ENCODE data around the gene CDC42BPB.

The CDC42BPB gene

DNA sequence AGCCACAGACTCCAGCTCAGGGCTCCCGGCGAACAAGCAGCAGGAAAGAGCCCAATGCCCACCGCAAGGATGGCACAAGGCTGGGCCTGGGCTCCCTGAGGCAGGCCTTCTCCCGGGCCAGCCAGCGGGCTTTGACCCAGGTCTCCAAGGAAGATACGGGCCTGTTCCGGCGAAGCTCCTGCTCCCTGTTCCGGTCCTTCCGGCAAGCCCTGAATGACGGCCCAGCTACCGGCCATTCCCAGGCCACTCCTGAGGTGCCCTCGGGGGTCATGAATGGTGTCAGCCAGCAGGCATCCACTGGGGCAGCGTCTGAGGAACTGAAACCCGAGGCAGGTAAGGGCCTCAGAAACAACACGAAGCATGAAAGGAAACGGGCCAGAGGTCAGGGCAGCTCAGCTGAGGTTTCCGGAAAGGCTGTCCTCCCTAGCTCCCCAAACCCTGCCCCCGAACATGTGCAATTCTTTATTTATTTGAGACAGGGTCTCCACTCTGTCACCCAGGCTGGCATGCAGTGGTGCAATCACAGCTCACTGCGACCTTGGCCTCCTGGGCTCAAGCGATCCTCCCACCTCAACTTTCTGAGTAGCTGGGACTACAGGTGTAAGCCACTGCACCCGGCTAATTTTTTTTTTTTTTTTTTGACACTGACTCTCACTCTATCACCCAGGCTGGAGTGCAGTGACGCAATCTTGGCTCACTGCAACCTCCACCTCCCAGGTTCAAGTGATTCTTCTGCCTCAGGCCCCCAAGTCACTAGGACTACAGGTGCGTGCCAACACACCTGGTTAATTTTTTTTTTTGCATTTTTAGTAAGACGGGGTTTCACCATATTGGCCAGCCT is 43.2 kb upstream of the CDC42BPB start:
- Histone ChIP-seq H3K9ac (no peak overlapping the region), H2AFZ (no peak overlapping the region), H3K27ac (no peak overlapping the region), H3K9me3 (ENCODE audit: control insufficient read depth, low read length) (no peaks in the 10 kb centered on the region), H3K4me1 (peaks cover 12% of the 10 kb centered on the region), H3K27me3 (ENCODE audit: control insufficient read depth, insufficient read depth, low read length) (peaks cover 3% of the 10 kb centered on the region), H3K4me3 (ENCODE audit: low read depth, low read length) (no peak overlapping the region), H3K79me2 (no peaks in the 10 kb centered on the region), H3K4me2 (ENCODE audit: low read length) (no peak overlapping the region), H3K36me3 (ENCODE audit: control insufficient read depth, insufficient read depth, low read length) (no peaks in the 10 kb centered on the region)
- TF ChIP-seq, protein P1, sequence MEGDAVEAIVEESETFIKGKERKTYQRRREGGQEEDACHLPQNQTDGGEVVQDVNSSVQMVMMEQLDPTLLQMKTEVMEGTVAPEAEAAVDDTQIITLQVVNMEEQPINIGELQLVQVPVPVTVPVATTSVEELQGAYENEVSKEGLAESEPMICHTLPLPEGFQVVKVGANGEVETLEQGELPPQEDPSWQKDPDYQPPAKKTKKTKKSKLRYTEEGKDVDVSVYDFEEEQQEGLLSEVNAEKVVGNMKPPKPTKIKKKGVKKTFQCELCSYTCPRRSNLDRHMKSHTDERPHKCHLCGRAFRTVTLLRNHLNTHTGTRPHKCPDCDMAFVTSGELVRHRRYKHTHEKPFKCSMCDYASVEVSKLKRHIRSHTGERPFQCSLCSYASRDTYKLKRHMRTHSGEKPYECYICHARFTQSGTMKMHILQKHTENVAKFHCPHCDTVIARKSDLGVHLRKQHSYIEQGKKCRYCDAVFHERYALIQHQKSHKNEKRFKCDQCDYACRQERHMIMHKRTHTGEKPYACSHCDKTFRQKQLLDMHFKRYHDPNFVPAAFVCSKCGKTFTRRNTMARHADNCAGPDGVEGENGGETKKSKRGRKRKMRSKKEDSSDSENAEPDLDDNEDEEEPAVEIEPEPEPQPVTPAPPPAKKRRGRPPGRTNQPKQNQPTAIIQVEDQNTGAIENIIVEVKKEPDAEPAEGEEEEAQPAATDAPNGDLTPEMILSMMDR (IDR thresholded peaks at IDR 0.05): no peak

DNA sequence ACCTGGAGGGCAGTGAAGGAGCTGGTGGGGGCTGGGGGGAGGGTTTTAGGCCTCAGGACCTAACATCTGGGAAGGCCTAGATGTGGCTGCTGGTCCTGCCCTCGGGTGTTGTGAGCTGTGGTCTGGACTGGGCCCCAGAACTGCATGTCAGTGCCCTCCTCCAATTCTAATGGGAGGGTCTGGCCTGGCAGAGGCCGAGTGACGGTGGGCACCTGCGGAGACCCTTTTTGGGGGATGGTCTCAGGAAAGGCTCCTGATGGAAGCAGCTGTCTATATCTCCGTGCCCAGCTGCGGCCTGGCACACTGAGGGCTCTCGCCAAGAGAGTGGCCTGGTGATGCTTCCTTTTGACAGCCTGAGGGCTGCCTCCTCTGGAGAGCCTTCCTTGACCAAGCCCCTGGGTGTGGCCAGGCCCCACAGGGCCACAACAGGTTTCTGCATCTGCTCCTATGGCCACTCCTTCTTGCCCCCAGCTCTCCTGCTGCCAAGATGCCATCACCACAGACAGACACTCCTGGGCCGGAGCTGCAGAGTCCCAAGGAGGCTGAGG is 42.5 kb upstream of the CDC42BPB start:
- H3K27ac ChIP-seq: no peak overlapping the region
- no peak overlapping the region for H3K4me2 ChIP-seq (ENCODE audit: low read length)
- no peak overlapping the region for H3K4me3 ChIP-seq (ENCODE audit: low read depth, low read length)
- no peak overlapping the region for H3K9ac ChIP-seq
- TF ChIP-seq, protein P1 (IDR thresholded peaks at IDR 0.05): no peak
- H3K27me3 ChIP-seq (ENCODE audit: control insufficient read depth, insufficient read depth, low read length): peaks cover under 1% of the 10 kb centered on the region
- H3K9me3 ChIP-seq (ENCODE audit: control insufficient read depth, low read length): no peaks in the 10 kb centered on the region
- H3K36me3 ChIP-seq (ENCODE audit: control insufficient read depth, insufficient read depth, low read length): no peaks in the 10 kb centered on the region
- H2AFZ ChIP-seq: no peak overlapping the region
- H3K79me2 ChIP-seq: no peaks in the 10 kb centered on the region
- H3K4me1 ChIP-seq: peaks cover 10% of the 10 kb centered on the region

DNA sequence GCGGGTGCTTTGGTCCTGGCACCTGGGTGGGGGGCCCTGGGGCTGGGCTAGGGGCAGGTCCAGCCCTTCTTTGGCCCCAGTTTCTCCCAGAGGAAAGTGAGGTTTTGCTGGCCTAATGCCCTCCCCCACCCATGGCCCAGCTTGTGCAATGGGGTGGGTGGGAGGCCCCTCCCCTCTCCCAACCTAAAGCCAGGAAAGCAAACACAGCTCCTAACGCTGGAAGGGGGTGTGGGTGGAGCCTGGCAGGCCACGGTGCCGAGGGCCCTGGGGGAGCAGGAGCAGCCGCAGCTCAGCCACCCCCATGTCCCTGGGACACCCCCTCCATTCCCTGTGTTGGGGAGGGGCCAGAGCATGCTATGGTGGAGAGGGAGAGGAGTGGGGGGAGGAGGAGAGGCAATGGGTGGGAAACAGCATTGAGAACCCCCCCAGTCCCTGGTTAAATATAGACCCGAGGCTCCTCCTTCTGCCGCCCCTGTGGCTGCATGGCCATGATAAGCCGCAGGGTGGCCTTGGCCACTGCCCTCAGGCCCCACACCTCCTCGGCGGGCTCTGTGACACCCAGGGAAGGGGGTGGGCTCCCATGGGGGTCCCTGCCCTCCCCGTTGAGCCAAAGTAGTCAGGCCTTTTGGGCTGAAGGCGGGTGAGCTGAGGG is 41.9 kb upstream of the CDC42BPB start:
- H3K4me2 ChIP-seq (ENCODE audit: low read length): no peak overlapping the region
- H3K27ac ChIP-seq: no peak overlapping the region
- H3K27me3 ChIP-seq (ENCODE audit: control insufficient read depth, insufficient read depth, low read length): no peaks in the 10 kb centered on the region
- peaks cover 4% of the 10 kb centered on the region for H3K4me1 ChIP-seq
- no peaks in the 10 kb centered on the region for H3K36me3 ChIP-seq (ENCODE audit: control insufficient read depth, insufficient read depth, low read length)
- no peak overlapping the region for H3K9ac ChIP-seq
- TF ChIP-seq, protein P1 (IDR thresholded peaks at IDR 0.05): no peak
- H3K9me3 ChIP-seq (ENCODE audit: control insufficient read depth, low read length): no peaks in the 10 kb centered on the region
- H3K79me2 ChIP-seq: no peaks in the 10 kb centered on the region
- H3K4me3 ChIP-seq (ENCODE audit: low read depth, low read length): no peak overlapping the region
- no peak overlapping the region for H2AFZ ChIP-seq

DNA sequence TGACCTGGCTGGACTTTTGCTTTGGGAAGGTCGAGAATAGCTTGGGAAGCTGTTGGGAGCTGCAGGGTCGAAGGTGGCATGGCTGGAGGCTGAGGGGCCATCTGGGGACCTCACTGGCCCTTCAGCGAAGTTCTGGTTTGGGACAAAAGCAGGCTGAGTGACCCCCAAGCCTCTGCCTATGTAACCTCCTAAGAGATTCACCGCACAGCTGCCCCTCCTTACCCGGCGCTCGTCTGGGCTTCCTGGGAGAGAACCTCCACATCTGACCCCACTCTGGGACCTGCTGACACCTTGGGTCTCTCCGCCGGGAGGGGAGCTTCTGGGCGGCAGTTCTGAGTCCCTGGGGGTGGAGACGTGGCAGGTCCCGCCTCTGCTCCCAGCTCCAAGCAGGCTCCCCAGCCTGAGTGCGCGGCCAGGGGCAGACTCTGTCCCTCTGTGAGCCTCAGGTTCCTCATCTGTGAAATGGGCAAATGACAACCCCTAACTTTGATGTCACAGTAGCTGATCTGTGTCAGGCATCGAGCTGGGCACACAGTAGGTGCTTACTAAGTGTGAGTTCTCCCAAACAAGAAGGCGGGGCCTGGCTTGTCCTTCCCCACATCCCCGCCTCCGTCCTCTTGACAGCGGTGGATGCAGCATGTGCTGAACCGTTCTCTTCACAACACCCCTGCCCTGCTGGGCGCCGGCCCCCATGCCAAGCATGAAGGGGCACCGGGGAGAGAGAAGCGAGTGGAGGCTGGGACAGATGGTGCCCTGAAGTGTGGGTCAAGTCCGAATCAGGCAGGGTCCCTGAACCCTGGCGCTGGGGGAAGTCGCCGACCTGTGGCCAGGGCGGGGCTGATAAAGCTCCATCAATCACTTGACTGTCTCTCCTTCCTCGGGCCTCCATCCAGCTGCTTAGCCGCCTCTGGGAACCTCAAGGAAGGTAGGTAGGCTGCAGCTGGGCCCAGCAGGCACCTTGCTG is 40.9 kb upstream of the CDC42BPB start:
- Histone ChIP-seq H3K79me2 (no peaks in the 10 kb centered on the region), H3K27ac (no peak overlapping the region), H3K36me3 (ENCODE audit: control insufficient read depth, insufficient read depth, low read length) (no peaks in the 10 kb centered on the region), H3K4me3 (ENCODE audit: low read depth, low read length) (no peak overlapping the region), H3K9ac (no peak overlapping the region), H3K4me1 (no peaks in the 10 kb centered on the region), H2AFZ (no peak overlapping the region), H3K27me3 (ENCODE audit: control insufficient read depth, insufficient read depth, low read length) (no peaks in the 10 kb centered on the region), H3K9me3 (ENCODE audit: control insufficient read depth, low read length) (no peaks in the 10 kb centered on the region), H3K4me2 (ENCODE audit: low read length) (no peak overlapping the region)
- TF ChIP-seq, protein P1 (IDR thresholded peaks at IDR 0.05): no peak

All from parathyroid adenoma (tissue), 2 donors.